RWPE2 (cell line): ENCODE results near the gene CRMP1.
"Not testable (repeated sequence)": the region's sequence is repeated elsewhere in the genome, so short reads cannot be mapped to it uniquely, and the experiment has no call there.

Experiments
- ATAC-seq: fragments of 200-7000 bp; cut with Tn5 transposase; 3 replicates; pipeline ENCODE4 v1.9.1; 2021; ENCODE audit warnings: low read depth
- DNase-seq: peaks from one replicate; pipeline ENCODE4 v3.0.0-alpha.2; 2020; ENCODE audit warnings: low spot score
- H3K27ac ChIP-seq: fragments of 450-650 bp; 2 replicates; pipeline ENCODE4 v1.5.1; 2017; ENCODE audit warnings: mild to moderate bottlenecking; ENCODE audit not compliant: poor library complexity, severe bottlenecking
- H3K27me3 ChIP-seq: fragments of 250-450 bp; sonication (Bioruptor Pico); 2 replicates; pipeline ENCODE4 v1.5.1; 2021; ENCODE audit warnings: mild to moderate bottlenecking, moderate library complexity; ENCODE audit not compliant: insufficient read depth, poor library complexity, severe bottlenecking
- H3K36me3 ChIP-seq: fragments of 250-450 bp; sonication (Bioruptor Pico); 2 replicates; pipeline ENCODE4 v1.5.1; 2020; ENCODE audit warnings: low read depth, mild to moderate bottlenecking, moderate library complexity
- H3K4me1 ChIP-seq: fragments of 250-450 bp; sonication (Bioruptor Pico); 2 replicates; pipeline ENCODE4 v1.5.1; 2021; ENCODE audit warnings: mild to moderate bottlenecking, moderate library complexity; ENCODE audit not compliant: insufficient read depth, poor library complexity, severe bottlenecking
- H3K4me3 ChIP-seq: fragments of 250-450 bp; sonication (Bioruptor Pico); 2 replicates; pipeline ENCODE4 v1.5.1; 2021; ENCODE audit warnings: mild to moderate bottlenecking, moderate library complexity; ENCODE audit not compliant: severe bottlenecking
- H3K9me3 ChIP-seq: fragments of 250-450 bp; sonication (Bioruptor Pico); 2 replicates; pipeline ENCODE4 v1.5.1; 2021; ENCODE audit warnings: mild to moderate bottlenecking, moderate library complexity; ENCODE audit not compliant: severe bottlenecking
- CTCF ChIP-seq: fragments of 450-650 bp; IDR thresholded peaks from one replicate; pipeline ENCODE4 v1.5.1; 2017; ENCODE audit warnings: mild to moderate bottlenecking, moderate library complexity; ENCODE audit not compliant: poor library complexity, severe bottlenecking

Gene CRMP1

DNA sequence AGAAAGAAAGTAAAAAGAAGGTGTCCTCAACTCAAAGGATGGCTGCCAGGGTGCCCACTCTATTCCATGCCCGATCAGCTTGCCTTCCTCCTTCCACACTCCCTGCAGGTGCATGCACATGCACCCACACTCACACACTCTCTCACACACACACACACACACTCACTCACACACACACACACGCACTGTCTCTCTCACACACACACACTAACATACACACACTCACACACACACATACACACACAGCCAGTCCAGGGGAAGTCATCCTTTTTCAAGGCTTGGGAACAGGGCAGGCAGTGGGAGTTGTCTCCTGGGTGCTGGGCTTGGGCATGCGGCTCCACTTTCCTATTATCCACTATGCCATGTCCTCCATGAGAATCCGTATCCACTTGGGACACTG, 50.4 kb downstream of the CRMP1 start:
- no peak for ATAC-seq
- Histone ChIP-seq H3K9me3 (no peaks in the 10 kb centered on the region), H3K27ac (no peak overlapping the region), H3K4me3 (no peak overlapping the region), H3K36me3 (no peaks in the 10 kb centered on the region), H3K27me3 (peaks cover 11% of the 10 kb centered on the region), H3K4me1 (no peaks in the 10 kb centered on the region)
- TF ChIP-seq CTCF: no peak
- no peak for DNase-seq

- H3K4me3 ChIP-seq: no peak overlapping the region
- H3K36me3 ChIP-seq: no peaks in the 10 kb centered on the region
- ATAC-seq (no peak), DNase-seq (peak; percentile 40)
- no peak for TF ChIP-seq CTCF
- H3K4me1 ChIP-seq: no peaks in the 10 kb centered on the region
- peaks cover 6% of the 10 kb centered on the region for H3K27me3 ChIP-seq
- no peak overlapping the region for H3K27ac ChIP-seq
- no peaks in the 10 kb centered on the region for H3K9me3 ChIP-seq
Observed at GRCh38 chr4:5839751-5840674, 52.9 kb downstream of the CRMP1 start.

- H3K27ac ChIP-seq: no peak overlapping the region
- TF ChIP-seq CTCF: no peak
- H3K4me3 ChIP-seq: no peak overlapping the region
- H3K9me3 ChIP-seq: no peaks in the 10 kb centered on the region
- DNase-seq (peak; percentile 45), ATAC-seq (no peak)
- H3K27me3 ChIP-seq: no peaks in the 10 kb centered on the region
- H3K4me1 ChIP-seq: no peaks in the 10 kb centered on the region
- H3K36me3 ChIP-seq: no peaks in the 10 kb centered on the region
Observed at GRCh38 chr4:5839332-5839731, 53.6 kb downstream of the CRMP1 start.

DNA sequence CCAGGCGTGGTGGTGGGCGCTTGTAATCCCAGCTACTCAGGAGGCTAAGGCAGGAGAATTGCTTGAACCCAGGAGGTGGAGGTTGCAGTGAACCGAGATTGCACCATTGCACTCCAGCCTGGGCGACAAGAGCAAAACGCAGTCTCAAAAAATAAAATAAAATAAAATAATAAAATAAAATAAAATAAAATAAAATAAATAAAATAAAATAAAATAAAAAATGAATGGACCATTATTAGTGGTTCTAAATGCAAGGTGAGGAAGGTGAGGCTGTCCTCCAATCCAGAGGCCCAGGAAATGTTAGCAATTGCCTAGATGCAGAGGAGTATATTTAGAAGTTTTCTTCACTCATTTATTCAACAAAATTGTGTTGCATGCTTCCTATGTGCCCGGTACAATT, 55.4 kb downstream of the CRMP1 start:
- H3K27ac ChIP-seq, H3K4me3 ChIP-seq, H3K36me3 ChIP-seq, H3K27me3 ChIP-seq, H3K9me3 ChIP-seq, ATAC-seq, H3K4me1 ChIP-seq, DNase-seq: not testable (repeated sequence)

GRCh38 chr4:5836943-5837342, 55.9 kb downstream of the CRMP1 start:
- ATAC-seq: no peak
- no peak for TF ChIP-seq CTCF
- DNase-seq: no peak
- H3K27me3 ChIP-seq: no peaks in the 10 kb centered on the region
- no peak overlapping the region for H3K4me3 ChIP-seq
- no peak overlapping the region for H3K27ac ChIP-seq
- H3K4me1 ChIP-seq: no peaks in the 10 kb centered on the region
- H3K9me3 ChIP-seq: no peaks in the 10 kb centered on the region
- H3K36me3 ChIP-seq: no peaks in the 10 kb centered on the region
